ENCODE data around the gene RABGAP1L.
"Not testable (repeated sequence)": the region's sequence is repeated elsewhere in the genome, so short reads cannot be mapped to it uniquely, and the experiment has no call there.

The RABGAP1L gene

DNA sequence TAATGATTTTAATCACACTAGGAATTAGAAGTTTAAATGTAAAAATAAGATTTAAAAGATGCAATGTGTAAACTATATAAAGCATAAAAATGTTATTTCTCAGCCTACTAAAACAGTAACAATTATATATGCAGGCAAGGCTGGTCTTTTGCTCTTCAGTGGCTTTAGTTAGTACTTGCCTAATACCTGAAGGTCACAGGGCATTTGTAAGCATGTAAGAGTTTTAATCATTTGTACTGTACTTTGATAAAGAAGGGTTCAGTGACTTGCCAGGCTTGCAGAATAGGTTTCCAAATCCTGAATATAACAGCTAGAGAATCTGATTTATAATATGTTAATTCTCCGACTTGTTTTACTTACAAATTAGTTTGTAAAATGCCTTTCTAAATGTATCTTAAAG lies 545.0 kb downstream of the RABGAP1L start:
- TF ChIP-seq, protein P1, sequence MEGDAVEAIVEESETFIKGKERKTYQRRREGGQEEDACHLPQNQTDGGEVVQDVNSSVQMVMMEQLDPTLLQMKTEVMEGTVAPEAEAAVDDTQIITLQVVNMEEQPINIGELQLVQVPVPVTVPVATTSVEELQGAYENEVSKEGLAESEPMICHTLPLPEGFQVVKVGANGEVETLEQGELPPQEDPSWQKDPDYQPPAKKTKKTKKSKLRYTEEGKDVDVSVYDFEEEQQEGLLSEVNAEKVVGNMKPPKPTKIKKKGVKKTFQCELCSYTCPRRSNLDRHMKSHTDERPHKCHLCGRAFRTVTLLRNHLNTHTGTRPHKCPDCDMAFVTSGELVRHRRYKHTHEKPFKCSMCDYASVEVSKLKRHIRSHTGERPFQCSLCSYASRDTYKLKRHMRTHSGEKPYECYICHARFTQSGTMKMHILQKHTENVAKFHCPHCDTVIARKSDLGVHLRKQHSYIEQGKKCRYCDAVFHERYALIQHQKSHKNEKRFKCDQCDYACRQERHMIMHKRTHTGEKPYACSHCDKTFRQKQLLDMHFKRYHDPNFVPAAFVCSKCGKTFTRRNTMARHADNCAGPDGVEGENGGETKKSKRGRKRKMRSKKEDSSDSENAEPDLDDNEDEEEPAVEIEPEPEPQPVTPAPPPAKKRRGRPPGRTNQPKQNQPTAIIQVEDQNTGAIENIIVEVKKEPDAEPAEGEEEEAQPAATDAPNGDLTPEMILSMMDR (IDR thresholded peaks at IDR 0.05; ENCODE audit: low read depth, low read length, missing control alignments) = no peak
- in situ Hi-C loops (cut with HindIII; ENCODE audit: low sequenced_read_pairs) = no loop called here
- no peak overlapping the region for H3K4me3 ChIP-seq (ENCODE audit: low read depth, low read length)
- no peak for DNase-seq (ENCODE audit: low read depth)

- TF ChIP-seq, protein P1 (IDR thresholded peaks at IDR 0.05; ENCODE audit: low read depth, low read length, missing control alignments) = no peak
- in situ Hi-C loops (cut with HindIII; ENCODE audit: low sequenced_read_pairs) = no loop called here
- DNase-seq (ENCODE audit: low read depth) = no peak
- H3K4me3 ChIP-seq (ENCODE audit: low read depth, low read length) = no peak overlapping the region
Measured at GRCh38 chr1:174710868-174711845, 551.8 kb downstream of the RABGAP1L start.

- in situ Hi-C loops (cut with HindIII; ENCODE audit: low sequenced_read_pairs); DNase-seq (ENCODE audit: low read depth); H3K4me3 ChIP-seq (ENCODE audit: low read depth, low read length): not testable (repeated sequence)
Measured at GRCh38 chr1:174711848-174712247, 552.5 kb downstream of the RABGAP1L start.

DNA sequence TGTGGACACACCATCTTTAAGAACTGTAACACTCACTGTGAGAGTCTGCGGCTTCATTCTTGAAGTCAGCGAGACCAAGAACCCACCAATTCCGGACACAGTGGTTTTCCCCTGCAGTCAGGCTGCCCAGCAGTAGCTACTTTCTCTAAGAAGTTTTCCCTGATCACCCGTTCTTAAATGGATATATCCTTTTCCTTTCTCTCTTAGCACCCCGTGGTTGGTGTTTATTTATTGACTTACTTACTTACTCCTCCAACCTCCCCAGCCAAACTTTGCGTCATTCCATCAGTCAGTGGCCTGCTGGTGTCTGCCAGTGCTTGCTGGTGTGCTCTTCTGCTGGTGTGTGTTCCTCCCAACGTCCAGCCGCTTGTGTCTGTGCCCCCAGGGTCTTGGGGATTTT lies 553.2 kb downstream of the RABGAP1L start:
- in situ Hi-C loops (cut with HindIII; ENCODE audit: low sequenced_read_pairs) = no loop called here
- no peak for DNase-seq (ENCODE audit: low read depth)
- TF ChIP-seq, protein P1 (IDR thresholded peaks at IDR 0.05; ENCODE audit: low read depth, low read length, missing control alignments) = no peak
- no peak overlapping the region for H3K4me3 ChIP-seq (ENCODE audit: low read depth, low read length)

DNA sequence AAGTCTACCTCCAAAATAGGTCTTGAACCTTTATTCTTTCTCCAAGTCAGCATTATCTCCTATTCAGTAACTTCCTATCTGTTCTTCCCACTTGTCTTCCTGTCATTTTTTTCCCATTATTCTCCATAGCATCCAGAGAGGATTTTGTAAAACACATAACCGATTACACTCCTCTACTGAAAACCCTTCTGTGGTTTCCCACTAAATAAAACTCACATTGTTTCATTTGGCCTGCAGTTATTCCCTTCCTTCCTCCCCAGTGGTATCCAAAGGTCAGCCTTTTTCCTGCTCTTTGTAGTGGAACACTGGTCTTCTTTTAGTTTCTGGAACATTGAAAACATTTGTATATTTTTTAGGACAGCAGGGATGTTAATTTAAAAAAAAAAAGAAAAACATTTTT lies 554.5 kb downstream of the RABGAP1L start:
- in situ Hi-C loops (cut with HindIII; ENCODE audit: low sequenced_read_pairs) = no loop called here
- no peak for DNase-seq (ENCODE audit: low read depth)
- H3K4me3 ChIP-seq (ENCODE audit: low read depth, low read length) = no peak overlapping the region
- TF ChIP-seq, protein P1 (IDR thresholded peaks at IDR 0.05; ENCODE audit: low read depth, low read length, missing control alignments) = no peak

- DNase-seq (ENCODE audit: low read depth) = no peak
- TF ChIP-seq, protein P1 (IDR thresholded peaks at IDR 0.05; ENCODE audit: low read depth, low read length, missing control alignments) = no peak
- in situ Hi-C loops (cut with HindIII; ENCODE audit: low sequenced_read_pairs) = no loop called here
Measured at GRCh38 chr1:174719194-174719593, 559.9 kb downstream of the RABGAP1L start.

DNA sequence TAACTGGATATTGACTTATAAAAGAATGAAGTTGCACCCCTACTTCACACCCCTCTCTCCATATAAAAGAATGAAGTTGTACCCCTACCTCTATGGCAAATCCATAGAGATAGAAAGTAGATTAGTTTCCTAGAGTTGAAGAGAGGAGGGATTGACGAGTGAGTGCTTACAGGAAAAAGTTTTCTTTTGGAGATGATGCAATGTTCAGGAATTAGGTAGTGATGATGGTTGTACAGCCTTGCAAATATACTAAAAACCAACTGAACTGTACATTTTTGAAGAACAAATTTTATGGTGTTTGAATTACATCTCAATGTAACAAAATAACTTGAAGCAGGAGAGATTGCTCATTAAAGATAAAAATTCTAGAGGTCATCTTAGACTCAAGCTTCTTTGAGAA lies 561.3 kb downstream of the RABGAP1L start:
- TF ChIP-seq, protein P1 (IDR thresholded peaks at IDR 0.05; ENCODE audit: low read depth, low read length, missing control alignments) = no peak
- in situ Hi-C loops (cut with HindIII; ENCODE audit: low sequenced_read_pairs) = no loop called here
- no peak for DNase-seq (ENCODE audit: low read depth)
- H3K4me3 ChIP-seq (ENCODE audit: low read depth, low read length) = no peak overlapping the region

More at GRCh38 chr1:174719194-174719593, 559.9 kb downstream of the RABGAP1L start:
- H3K4me3 ChIP-seq (ENCODE audit: low read depth, low read length) = no peak overlapping the region
